Measurements from ENCODE around the gene RASGEF1C. TPM values are rescaled to one million over a fixed set of nuclear protein-coding genes. Genes with fewer than 3 reads are reported as not detected.

The RASGEF1C gene
- total RNA-seq, 4 donors from 2014 or later, result 0.58 to 4.0 (median 2.1) TPM

- intact Hi-C loops (cut with DNase I), result no loop called here
- no peak for DNase-seq
- no peak overlapping the region for H3K4me3 ChIP-seq (replicated peaks in 1 of 3)
- H3K9me3 ChIP-seq, result no peaks in the 10 kb centered on the region
- H3K36me3 ChIP-seq, result no peaks in the 10 kb centered on the region
- no peak overlapping the region for H3K27ac ChIP-seq
- H3K27me3 ChIP-seq, result no peaks in the 10 kb centered on the region
- TF ChIP-seq POLR2A (IDR thresholded peaks at IDR 0.05), result no peak
- no peak for TF ChIP-seq CTCF (IDR thresholded peaks at IDR 0.05)
- WGBS, 2 donors, result 40 to 43% methylated on average over 6 of the region's 6 CpGs
- H3K4me1 ChIP-seq, result peaks cover 0 to 3% of the 10 kb centered on the region in 2 donors
Measured at GRCh38 chr5:180168758-180169157, 40.3 kb downstream of the RASGEF1C start.

- Histone ChIP-seq H3K9me3 (no peaks in the 10 kb centered on the region), H3K4me3 (replicated peaks in 1 of 3) (no peak overlapping the region), H3K27me3 (no peaks in the 10 kb centered on the region), H3K36me3 (no peaks in the 10 kb centered on the region), H3K27ac (no peak overlapping the region), H3K4me1 (peaks cover 0 to 3% of the 10 kb centered on the region in 2 donors)
- intact Hi-C loops (cut with DNase I), result no loop called here
- DNase-seq, result no peak
- TF ChIP-seq CTCF (IDR thresholded peaks at IDR 0.05) (no peak), POLR2A (IDR thresholded peaks at IDR 0.05) (no peak)
- WGBS, 2 donors, result 53 to 64% methylated on average over 2 of the region's 2 CpGs
Measured at GRCh38 chr5:180166176-180166575, 42.8 kb downstream of the RASGEF1C start.

GRCh38 chr5:180162304-180162661 lies 46.7 kb downstream of the RASGEF1C start:
- Histone ChIP-seq H3K36me3 (no peaks in the 10 kb centered on the region), H3K4me1 (no peaks in the 10 kb centered on the region), H3K27me3 (no peaks in the 10 kb centered on the region), H3K27ac (no peak overlapping the region), H3K9me3 (no peaks in the 10 kb centered on the region), H3K4me3 (replicated peaks in 1 of 3) (no peak overlapping the region)
- WGBS, 2 donors, result 90 to 95% methylated on average over 5 of the region's 5 CpGs
- intact Hi-C loops (cut with DNase I), result no loop called here
- DNase-seq, result no peak
- TF ChIP-seq CTCF (IDR thresholded peaks at IDR 0.05) (no peak), POLR2A (IDR thresholded peaks at IDR 0.05) (no peak)

GRCh38 chr5:180161420-180162303 lies 47.3 kb downstream of the RASGEF1C start:
- Histone ChIP-seq H3K9me3 (no peaks in the 10 kb centered on the region), H3K4me3 (replicated peaks in 1 of 3) (no peak overlapping the region), H3K36me3 (no peaks in the 10 kb centered on the region), H3K27me3 (no peaks in the 10 kb centered on the region), H3K4me1 (no peaks in the 10 kb centered on the region), H3K27ac (no peak overlapping the region)
- TF ChIP-seq POLR2A (IDR thresholded peaks at IDR 0.05) (no peak), CTCF (IDR thresholded peaks at IDR 0.05) (no peak)
- DNase-seq, result peak in 1 of 2 donors; percentile 40
- WGBS, 2 donors, result 47 to 60% methylated on average over 12 to 16 of the region's 39 CpGs
- intact Hi-C loops (cut with DNase I), result no loop called here

- DNase-seq, result no peak
- no peak overlapping the region for H3K4me3 ChIP-seq (replicated peaks in 1 of 3)
- H3K27ac ChIP-seq, result no peak overlapping the region
- intact Hi-C loops (cut with DNase I), result no loop called here
- 73 to 78% methylated on average over 9 of the region's 9 CpGs for WGBS, 2 donors
- H3K36me3 ChIP-seq, result no peaks in the 10 kb centered on the region
- no peak for TF ChIP-seq POLR2A (IDR thresholded peaks at IDR 0.05)
- TF ChIP-seq CTCF (IDR thresholded peaks at IDR 0.05), result no peak
- H3K27me3 ChIP-seq, result no peaks in the 10 kb centered on the region
- H3K9me3 ChIP-seq, result no peaks in the 10 kb centered on the region
- no peaks in the 10 kb centered on the region for H3K4me1 ChIP-seq
Measured at GRCh38 chr5:180160789-180161188, 48.2 kb downstream of the RASGEF1C start.
